ENCODE data around the gene HPS5. TPM values are rescaled to one million over a fixed set of nuclear protein-coding genes. Genes with fewer than 3 reads are reported as not detected.
"Not testable (repeated sequence)": the region's sequence is repeated elsewhere in the genome, so short reads cannot be mapped to it uniquely, and the experiment has no call there.

The HPS5 gene
- total and polyA plus RNA-seq, 12 donors = 10.5 to 49.3 (median 22.2) TPM

DNA sequence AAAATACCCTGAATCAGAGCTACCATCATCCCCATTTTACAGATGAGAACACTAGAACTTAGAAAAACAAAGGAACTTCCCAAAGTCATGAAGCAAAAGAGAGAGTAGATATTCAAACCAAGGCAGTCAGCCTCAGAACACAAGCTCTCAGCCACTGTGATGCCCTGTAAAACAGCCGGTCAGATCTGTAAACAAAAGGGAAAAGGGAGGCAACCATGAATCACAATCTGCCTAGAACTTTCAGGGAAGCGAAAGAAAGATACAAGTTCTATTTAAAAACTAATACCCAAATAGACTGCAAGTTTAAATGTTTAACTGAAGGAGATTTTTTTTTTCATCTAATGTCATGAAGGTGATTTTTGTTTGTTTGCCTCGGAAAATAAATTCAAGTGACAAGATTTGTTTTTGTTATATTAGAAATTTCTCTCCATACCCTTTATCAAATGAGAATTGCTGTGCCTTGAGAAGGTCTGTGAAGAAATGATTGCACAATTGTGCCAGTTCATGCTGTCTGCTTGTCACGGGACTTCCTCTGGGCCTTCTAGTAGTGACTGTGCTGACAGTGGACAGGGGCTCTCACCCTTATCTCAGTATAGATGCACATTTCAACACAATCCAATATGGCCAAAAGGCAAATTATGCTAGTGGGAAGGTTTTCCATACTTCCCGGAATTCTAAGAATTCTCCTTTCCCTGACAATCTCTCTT is 44.2 kb downstream of the HPS5 start:
- H3K4me3 ChIP-seq = no peak overlapping the region
- no peaks in the 10 kb centered on the region for H3K27me3 ChIP-seq
- H3K36me3 ChIP-seq (replicated peaks in 1 of 2) = peaks cover 0 to 19% of the 10 kb centered on the region in 2 donors
- H3K4me1 ChIP-seq (replicated peaks in 1 of 2) = no peaks in the 10 kb centered on the region
- intact Hi-C loops (cut with DNase I) = no loop called here
- peak in 4 of 7 donors; percentile 16 to 57 (median 44) for DNase-seq
- H3K9me3 ChIP-seq (replicated peaks in 1 of 3) = no peaks in the 10 kb centered on the region
- 78 to 86% (median 84%) methylated on average over 5 of the region's 5 CpGs for WGBS, 4 donors
- TF ChIP-seq, protein P1, sequence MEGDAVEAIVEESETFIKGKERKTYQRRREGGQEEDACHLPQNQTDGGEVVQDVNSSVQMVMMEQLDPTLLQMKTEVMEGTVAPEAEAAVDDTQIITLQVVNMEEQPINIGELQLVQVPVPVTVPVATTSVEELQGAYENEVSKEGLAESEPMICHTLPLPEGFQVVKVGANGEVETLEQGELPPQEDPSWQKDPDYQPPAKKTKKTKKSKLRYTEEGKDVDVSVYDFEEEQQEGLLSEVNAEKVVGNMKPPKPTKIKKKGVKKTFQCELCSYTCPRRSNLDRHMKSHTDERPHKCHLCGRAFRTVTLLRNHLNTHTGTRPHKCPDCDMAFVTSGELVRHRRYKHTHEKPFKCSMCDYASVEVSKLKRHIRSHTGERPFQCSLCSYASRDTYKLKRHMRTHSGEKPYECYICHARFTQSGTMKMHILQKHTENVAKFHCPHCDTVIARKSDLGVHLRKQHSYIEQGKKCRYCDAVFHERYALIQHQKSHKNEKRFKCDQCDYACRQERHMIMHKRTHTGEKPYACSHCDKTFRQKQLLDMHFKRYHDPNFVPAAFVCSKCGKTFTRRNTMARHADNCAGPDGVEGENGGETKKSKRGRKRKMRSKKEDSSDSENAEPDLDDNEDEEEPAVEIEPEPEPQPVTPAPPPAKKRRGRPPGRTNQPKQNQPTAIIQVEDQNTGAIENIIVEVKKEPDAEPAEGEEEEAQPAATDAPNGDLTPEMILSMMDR (IDR thresholded peaks at IDR 0.05) = no peak
- TF ChIP-seq POLR2A (IDR thresholded peaks at IDR 0.05) = no peak
- peak overlapping the region in 2 of 5 donors; percentile 19 to 29 for H3K27ac ChIP-seq

DNA sequence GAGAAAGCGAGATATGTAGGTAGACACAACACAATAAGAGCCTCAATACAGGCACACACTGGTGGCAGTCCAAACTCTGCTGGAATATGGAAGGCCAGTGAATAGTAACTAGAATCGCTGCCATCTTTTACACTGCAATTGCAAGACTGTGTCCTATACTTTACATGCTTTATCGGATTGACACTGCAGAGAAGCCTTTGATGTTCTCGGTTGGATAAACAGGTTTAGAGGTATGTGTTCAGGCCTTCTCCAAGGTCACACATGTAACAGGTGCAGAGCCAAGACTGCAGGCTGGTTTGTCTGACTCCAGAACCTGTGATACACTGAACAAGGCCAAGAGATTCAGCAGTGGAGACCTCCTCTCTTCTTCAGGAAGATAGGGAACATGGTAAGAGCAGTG is 50.7 kb downstream of the HPS5 start:
- no peak overlapping the region for H3K27ac ChIP-seq
- 69 to 88% (median 76%) methylated on average over 4 of the region's 4 CpGs for WGBS, 4 donors
- no peak overlapping the region for H3K4me3 ChIP-seq
- H3K9me3 ChIP-seq (replicated peaks in 1 of 3) = no peaks in the 10 kb centered on the region
- H3K36me3 ChIP-seq (replicated peaks in 1 of 2) = no peaks in the 10 kb centered on the region
- no peaks in the 10 kb centered on the region for H3K27me3 ChIP-seq
- no peaks in the 10 kb centered on the region for H3K4me1 ChIP-seq (replicated peaks in 1 of 2)
- intact Hi-C loops (cut with DNase I) = no loop called here
- TF ChIP-seq, protein P1 (IDR thresholded peaks at IDR 0.05) = no peak
- no peak for TF ChIP-seq POLR2A (IDR thresholded peaks at IDR 0.05)
- DNase-seq = no peak

DNA sequence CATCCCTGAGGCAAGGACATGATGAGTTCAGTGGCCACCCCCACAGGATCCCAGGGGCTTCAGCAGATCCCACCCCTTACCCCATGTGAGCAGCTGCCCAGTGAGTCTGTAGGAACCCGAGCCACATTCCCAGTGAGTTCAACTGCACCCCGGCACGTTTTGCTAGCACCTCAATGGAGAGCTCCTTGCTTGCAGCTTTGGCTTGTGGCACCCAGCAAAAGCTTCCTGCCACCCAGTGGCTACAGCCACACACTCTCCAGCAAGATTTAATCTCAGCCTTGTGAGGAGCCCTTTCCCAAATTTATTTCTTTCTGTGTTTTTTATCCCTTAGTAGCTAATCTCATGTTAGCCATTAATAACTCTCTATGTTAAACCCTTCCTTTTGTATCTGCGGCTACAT is 51.8 kb downstream of the HPS5 start:
- H3K4me3 ChIP-seq = no peak overlapping the region
- H3K27me3 ChIP-seq = no peaks in the 10 kb centered on the region
- no peaks in the 10 kb centered on the region for H3K36me3 ChIP-seq (replicated peaks in 1 of 2)
- no peaks in the 10 kb centered on the region for H3K9me3 ChIP-seq (replicated peaks in 1 of 3)
- no peaks in the 10 kb centered on the region for H3K4me1 ChIP-seq (replicated peaks in 1 of 2)
- TF ChIP-seq, protein P1 (IDR thresholded peaks at IDR 0.05) = no peak
- TF ChIP-seq POLR2A (IDR thresholded peaks at IDR 0.05) = no peak
- WGBS, 4 donors = 72 to 89% (median 77%) methylated on average over 1 to 4 of the region's 4 CpGs
- H3K27ac ChIP-seq = no peak overlapping the region
- DNase-seq = peak in 1 of 7 donors; percentile 34
- intact Hi-C loops (cut with DNase I) = no loop called here

DNA sequence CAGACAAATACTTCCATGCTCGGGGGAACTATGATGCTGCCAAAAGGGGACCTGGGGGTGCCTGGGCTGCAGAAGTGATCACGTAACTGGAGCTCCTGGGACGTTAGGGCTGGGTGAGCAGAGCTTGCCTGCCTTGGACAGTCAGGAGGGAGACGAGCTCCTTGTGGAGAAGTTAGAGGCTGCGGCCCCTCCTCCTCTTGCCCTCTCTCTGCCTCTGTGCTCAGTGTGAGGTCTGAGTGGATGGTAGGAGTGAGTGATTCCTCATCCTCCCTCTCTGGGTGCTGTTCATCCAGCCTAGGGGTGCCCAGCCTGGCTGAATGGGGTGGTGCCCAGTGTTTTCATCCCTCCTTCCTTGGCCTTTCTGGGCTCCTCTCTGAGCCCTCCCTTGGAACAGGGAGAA is 52.7 kb downstream of the HPS5 start:
- intact Hi-C loops (cut with DNase I); H3K27me3 ChIP-seq; DNase-seq; H3K9me3 ChIP-seq (replicated peaks in 1 of 3); H3K4me1 ChIP-seq (replicated peaks in 1 of 2); H3K36me3 ChIP-seq (replicated peaks in 1 of 2); H3K27ac ChIP-seq; H3K4me3 ChIP-seq: not testable (repeated sequence)
- 63 to 87% (median 81%) methylated on average over 2 of the region's 5 CpGs; no CpG with 5 or more reads in 1 of the 4 donors for WGBS, 4 donors

DNA sequence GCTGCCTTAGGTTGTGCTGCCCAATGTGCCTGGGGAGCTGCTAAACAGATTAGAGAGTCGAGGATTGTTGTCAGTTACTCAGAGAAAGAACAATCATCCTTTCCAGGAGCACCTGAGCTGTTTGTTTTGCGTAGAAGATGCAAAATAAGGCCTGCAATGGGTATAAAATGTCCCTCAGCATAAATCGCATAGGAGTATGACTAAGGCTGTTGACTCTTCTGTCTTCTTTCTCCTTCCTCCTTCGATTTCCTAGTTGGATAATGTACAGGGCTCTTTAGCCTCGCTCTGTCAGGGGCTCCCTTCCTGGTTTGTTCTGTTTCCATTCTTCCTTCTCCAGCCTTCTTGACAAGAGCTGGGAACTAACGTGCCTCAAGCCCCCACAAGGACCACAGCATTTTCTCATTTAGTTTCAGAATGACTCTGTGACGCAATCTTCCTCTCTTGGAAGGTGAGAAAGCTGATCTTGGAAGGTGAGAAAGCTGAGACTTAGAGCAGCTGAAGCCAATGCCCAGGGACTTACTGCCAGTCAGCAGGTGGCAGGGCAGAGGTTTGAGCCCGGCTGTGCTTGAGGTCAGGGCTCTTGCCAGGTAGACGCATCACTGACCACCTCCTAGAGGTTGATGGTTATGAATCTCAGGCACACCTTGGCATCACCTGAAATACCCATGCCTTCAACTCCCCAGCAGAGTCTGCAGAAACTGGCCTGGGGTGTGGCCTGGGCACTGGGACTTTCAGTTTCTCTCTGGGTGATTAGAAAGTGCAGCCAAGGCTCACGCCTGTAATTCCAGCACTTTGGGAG is 54.4 kb downstream of the HPS5 start:
- 71 to 83% (median 76%) methylated on average over 2 to 6 of the region's 10 CpGs for WGBS, 4 donors
- H3K9me3 ChIP-seq (replicated peaks in 1 of 3); DNase-seq; H3K27me3 ChIP-seq; H3K4me3 ChIP-seq; H3K27ac ChIP-seq; H3K4me1 ChIP-seq (replicated peaks in 1 of 2); H3K36me3 ChIP-seq (replicated peaks in 1 of 2); intact Hi-C loops (cut with DNase I): not testable (repeated sequence)

All from adrenal gland (tissue), 12 donors.